Calu3 (cell line): ENCODE measurements around the gene FLT3LG. TPM values are rescaled to one million over a fixed set of nuclear protein-coding genes. Genes with fewer than 3 reads are reported as not detected.

ENCODE experiments used
- BruUV-seq: library from RNA; stranded (reverse); fragments of 400-500 nt; replicated peaks from 2 replicates; lab custom pipeline; 2021; lab: Mats Ljungman, UMichigan
- CTCF ChIA-PET: fragments of 300-600 bp; sonication (Branson Sonifier 250); formaldehyde crosslinking; loops from one replicate; lab custom pipeline; 2022; ENCODE audit warnings: antibody characterized with exemption; lab: Charles Lee
- DNase-seq: peaks from one replicate; pipeline ENCODE4 v3.0.0; 2022
- H3K27ac Mint-ChIP-seq: one replicate; pipeline ENCODE4 v1.8.0; 2022; ENCODE audit warnings: mixed read lengths; ENCODE audit not compliant: unreplicated experiment
- H3K27me3 Mint-ChIP-seq: one replicate; pipeline ENCODE4 v1.8.0; 2022; ENCODE audit warnings: mixed read lengths; ENCODE audit not compliant: unreplicated experiment
- H3K36me3 Mint-ChIP-seq: one replicate; pipeline ENCODE4 v1.8.0; 2022; ENCODE audit warnings: mild to moderate bottlenecking, moderate library complexity, mixed read lengths; ENCODE audit not compliant: insufficient read depth, unreplicated experiment
- H3K4me1 Mint-ChIP-seq: one replicate; pipeline ENCODE4 v1.8.0; 2022; ENCODE audit warnings: mild to moderate bottlenecking, low read depth, mixed read lengths; ENCODE audit not compliant: unreplicated experiment
- H3K4me3 Mint-ChIP-seq: one replicate; pipeline ENCODE4 v1.8.0; 2022; ENCODE audit warnings: mild to moderate bottlenecking, low read depth, moderate library complexity, mixed read lengths; ENCODE audit not compliant: unreplicated experiment
- H3K9me3 Mint-ChIP-seq: one replicate; pipeline ENCODE4 v1.8.0; 2022; ENCODE audit warnings: low read depth, mixed read lengths; ENCODE audit not compliant: unreplicated experiment
- CTCF ChIP-seq: fragments of 200-600 bp; IDR thresholded peaks from one replicate; pipeline ENCODE4 v1.8.0; 2022; ENCODE audit warnings: antibody characterized with exemption; ENCODE audit not compliant: unreplicated experiment
- intact Hi-C: fragments of 100-400 bp; cut with micrococcal nuclease; formaldehyde crosslinking; loops from one replicate; pipeline ENCODE4 v1.10.0; 2022; ENCODE audit not compliant: unreplicated experiment
- total RNA-seq: library from RNA; stranded (reverse); gene quantifications from 2 replicates; pipeline ENCODE4 v1.2.3, GENCODE V29; 2022

Gene FLT3LG
- total RNA-seq, 1 experiment from 2014 or later = 4.8 TPM

- intact Hi-C loops = no loop called here
- TF ChIP-seq CTCF = no peak
- peak overlapping the region; percentile 17 for H3K27ac Mint-ChIP-seq
- peaks cover 62% of the 10 kb centered on the region for H3K36me3 Mint-ChIP-seq
- CTCF ChIA-PET = interaction anchor here (0.5 to 0.6 kb wide), 2 partner anchors 22 to 178 kb away, joined by 3 to 4 read pairs; no protein-coding TSS in a partner anchor
- DNase-seq = no peak
- no peak overlapping the region for H3K4me3 Mint-ChIP-seq
- H3K9me3 Mint-ChIP-seq = no peaks in the 10 kb centered on the region
- H3K4me1 Mint-ChIP-seq = peaks cover 43% of the 10 kb centered on the region
- no TSS peak for BruUV-seq
- H3K27me3 Mint-ChIP-seq = peaks cover 22% of the 10 kb centered on the region
These were observed 28.0 kb upstream of the FLT3LG start for GRCh38 chr19:49445997-49446396.

GRCh38 chr19:49447485-49448431, 26.3 kb upstream of the FLT3LG start:
- DNase-seq = peak; percentile 30
- Mint-ChIP-seq H3K27me3 (peaks cover 4% of the 10 kb centered on the region), H3K9me3 (no peaks in the 10 kb centered on the region), H3K27ac (peak overlapping the region; percentile 7), H3K4me3 (no peak overlapping the region), H3K4me1 (peaks cover 31% of the 10 kb centered on the region), H3K36me3 (peaks cover 67% of the 10 kb centered on the region)
- intact Hi-C loops = no loop called here
- no peak for TF ChIP-seq CTCF
- CTCF ChIA-PET = no interaction called here
- BruUV-seq = no TSS peak

GRCh38 chr19:49448432-49448786, 25.6 kb upstream of the FLT3LG start:
- H3K36me3 Mint-ChIP-seq = peaks cover 67% of the 10 kb centered on the region
- no TSS peak for BruUV-seq

GRCh38 chr19:49450405-49450804, 23.6 kb upstream of the FLT3LG start:
- intact Hi-C loops = loop anchor here (5.0 kb wide), 1 partner anchor 192 kb away; the partner anchor contains the start of genes RRAS and SCAF1
- Mint-ChIP-seq H3K36me3 (peaks cover 66% of the 10 kb centered on the region), H3K4me3 (peak overlapping the region; percentile 96), H3K27me3 (no peaks in the 10 kb centered on the region), H3K4me1 (peaks cover 24% of the 10 kb centered on the region), H3K27ac (no peak overlapping the region), H3K9me3 (no peaks in the 10 kb centered on the region)
- no TSS peak for BruUV-seq
- DNase-seq = no peak
- no peak for TF ChIP-seq CTCF
- CTCF ChIA-PET = interaction anchor here (0.6 kb wide), 1 partner anchor 30 kb away, joined by 7 read pairs; no protein-coding TSS in a partner anchor

More at GRCh38 chr19:49448432-49448786, 25.6 kb upstream of the FLT3LG start:
- CTCF ChIA-PET = no interaction called here
- no peak overlapping the region for H3K4me3 Mint-ChIP-seq
- no peaks in the 10 kb centered on the region for H3K27me3 Mint-ChIP-seq
- DNase-seq = no peak
- peaks cover 31% of the 10 kb centered on the region for H3K4me1 Mint-ChIP-seq
- H3K27ac Mint-ChIP-seq = peak overlapping the region; percentile 7
- intact Hi-C loops = no loop called here
- TF ChIP-seq CTCF = no peak
- H3K9me3 Mint-ChIP-seq = no peaks in the 10 kb centered on the region
